Hepatocyte (in vitro differentiated cells): ENCODE data around the gene MBNL1. TPM values are rescaled to one million over a fixed set of nuclear protein-coding genes. Genes with fewer than 3 reads are reported as not detected.

Source experiments
- DNase-seq: peaks from one replicate; pipeline ENCODE4 v3.0.0-alpha.2; 2016; ENCODE audit warnings: low spot score
- H2AFZ ChIP-seq: fragments of 200-600 bp; sonication (generic); 2 replicates; pipeline ENCODE4 v1.6.0; 2016; ENCODE audit warnings: antibody characterized with exemption, mild to moderate bottlenecking
- H3K27ac ChIP-seq: fragments of 200-600 bp; sonication (generic); 2 replicates; pipeline ENCODE4 v1.5.1; 2016; ENCODE audit warnings: mild to moderate bottlenecking
- H3K27me3 ChIP-seq: fragments of 200-600 bp; sonication (generic); 2 replicates; pipeline ENCODE4 v1.6.1; 2016
- H3K36me3 ChIP-seq: fragments of 200-600 bp; sonication (generic); replicated peaks from 2 replicates; pipeline ENCODE4 v1.5.1; 2016; ENCODE audit warnings: low read depth; ENCODE audit not compliant: insufficient read depth
- H3K4me1 ChIP-seq: fragments of 200-600 bp; sonication (generic); 2 replicates; pipeline ENCODE4 v1.5.1; 2016; ENCODE audit warnings: mild to moderate bottlenecking, moderate library complexity; ENCODE audit not compliant: insufficient read depth
- H3K4me2 ChIP-seq: fragments of 200-600 bp; sonication (generic); 2 replicates; pipeline ENCODE4 v1.6.0; 2016
- H3K4me3 ChIP-seq: fragments of 200-600 bp; sonication (generic); 2 replicates; pipeline ENCODE4 v1.5.1; 2016; ENCODE audit warnings: mild to moderate bottlenecking
- H3K79me2 ChIP-seq: fragments of 200-600 bp; sonication (generic); 2 replicates; pipeline ENCODE4 v1.6.0; 2017; ENCODE audit warnings: mild to moderate bottlenecking
- H3K9me2 ChIP-seq: fragments of 200-600 bp; sonication (generic); replicated peaks from 2 replicates; pipeline ENCODE4 v1.6.0; 2017; ENCODE audit warnings: mild to moderate bottlenecking; ENCODE audit not compliant: insufficient read depth
- H3K9me3 ChIP-seq: fragments of 200-600 bp; sonication (generic); 2 replicates; pipeline ENCODE4 v1.5.1; 2016; ENCODE audit warnings: low read depth, mild to moderate bottlenecking
- H4K20me1 ChIP-seq: fragments of 200-600 bp; sonication (generic); 2 replicates; pipeline ENCODE4 v1.6.0; 2016; ENCODE audit warnings: mild to moderate bottlenecking; ENCODE audit not compliant: insufficient read depth, poor library complexity, severe bottlenecking
- CTCF ChIP-seq: fragments of 200-600 bp; sonication (generic); IDR thresholded peaks from 2 replicates; pipeline ENCODE4 v1.5.1; 2016; ENCODE audit warnings: antibody characterized with exemption, mild to moderate bottlenecking; ENCODE audit not compliant: poor library complexity
- EZH2 ChIP-seq: fragments of 200-600 bp; sonication (generic); IDR thresholded peaks from 2 replicates; pipeline ENCODE4 v1.6.1; 2016; ENCODE audit warnings: antibody characterized with exemption, mild to moderate bottlenecking, borderline replicate concordance
- EZH2phosphoT487 ChIP-seq: fragments of 200-600 bp; sonication (generic); IDR thresholded peaks from one replicate; pipeline ENCODE4 v1.6.1; 2018; ENCODE audit warnings: antibody characterized with exemption, mild to moderate bottlenecking, low read depth, moderate library complexity; ENCODE audit not compliant: unreplicated experiment, severe bottlenecking
- WGBS: methylation state at CpG from one replicate; pipeline ENCODE4 v1.1.6; 2016; ENCODE audit warnings: low lambda C conversion rate; ENCODE audit errors: missing lambda C conversion rate; 5-methylcytosine and 5-hydroxymethylcytosine counted together
- polyA plus RNA-seq: library from polyadenylated mRNA; unstranded; fragments of >200 nt; fragmentation: Nextera tagmentation; extraction: Ambion mirVana; gene quantifications from 2 replicates; pipeline ENCODE4 v1.2.1, GENCODE V29; 2016
- total RNA-seq: library from RNA; depleted of rRNA; stranded (reverse); fragments of >200 nt; gene quantifications from 2 replicates; pipeline ENCODE4 v1.2.3, GENCODE V29; 2014

The MBNL1 gene
- total and polyA plus RNA-seq, 2 experiments from 2014 or later, result 20.5 to 104 TPM

- Histone ChIP-seq H3K27me3 (no peaks in the 10 kb centered on the region), H3K4me3 (no peak overlapping the region), H3K4me2 (no peak overlapping the region), H3K4me1 (peaks cover 17% of the 10 kb centered on the region), H2AFZ (no peak overlapping the region), H3K9me2 (no peaks in the 10 kb centered on the region), H3K79me2 (peaks cover 96% of the 10 kb centered on the region), H3K36me3 (no peaks in the 10 kb centered on the region), H3K9me3 (no peaks in the 10 kb centered on the region), H4K20me1 (peaks cover 15% of the 10 kb centered on the region), H3K27ac (no peak overlapping the region)
- TF ChIP-seq EZH2phosphoT487, result no peak
- no peak for TF ChIP-seq EZH2
- TF ChIP-seq CTCF, result no peak
- no peak for DNase-seq
Measured at GRCh38 chr3:152398495-152398894, 129.8 kb downstream of the MBNL1 start.

DNA sequence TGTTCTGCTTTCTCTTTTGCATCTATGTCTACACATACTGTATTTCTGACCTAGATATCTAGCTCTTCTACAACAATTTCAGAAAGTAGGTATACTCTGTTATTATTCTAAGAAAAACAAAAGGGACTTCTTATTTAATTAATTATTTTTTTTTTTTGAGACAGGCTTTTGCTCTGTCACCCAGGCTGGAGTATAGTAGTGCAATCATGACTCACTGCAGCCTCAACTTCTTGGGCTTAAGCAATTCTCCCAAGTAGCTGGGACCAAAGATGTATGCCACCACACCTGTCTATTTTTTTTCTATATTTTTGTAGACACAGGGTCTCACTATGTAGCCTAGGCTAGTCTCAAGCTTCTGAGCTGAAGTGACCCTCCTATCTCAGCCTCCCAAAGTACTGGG lies 130.6 kb downstream of the MBNL1 start:
- no peaks in the 10 kb centered on the region for H3K9me3 ChIP-seq
- peaks cover 14% of the 10 kb centered on the region for H4K20me1 ChIP-seq
- TF ChIP-seq CTCF (no peak), EZH2 (no peak), EZH2phosphoT487 (no peak)
- H3K27me3 ChIP-seq, result no peaks in the 10 kb centered on the region
- no peak overlapping the region for H3K27ac ChIP-seq
- H3K79me2 ChIP-seq, result peaks cover 96% of the 10 kb centered on the region
- no peak overlapping the region for H3K4me2 ChIP-seq
- no peak for DNase-seq
- no peak overlapping the region for H2AFZ ChIP-seq
- H3K9me2 ChIP-seq, result no peaks in the 10 kb centered on the region
- H3K36me3 ChIP-seq, result no peaks in the 10 kb centered on the region
- H3K4me3 ChIP-seq, result no peak overlapping the region
- peaks cover 19% of the 10 kb centered on the region for H3K4me1 ChIP-seq

GRCh38 chr3:152400887-152401286 lies 132.2 kb downstream of the MBNL1 start:
- Histone ChIP-seq H4K20me1 (peaks cover 11% of the 10 kb centered on the region), H3K27ac (no peak overlapping the region), H3K4me3 (no peak overlapping the region), H3K4me1 (peaks cover 30% of the 10 kb centered on the region), H3K4me2 (no peak overlapping the region), H3K79me2 (peaks cover 96% of the 10 kb centered on the region), H2AFZ (no peak overlapping the region), H3K9me2 (no peaks in the 10 kb centered on the region), H3K36me3 (no peaks in the 10 kb centered on the region), H3K27me3 (no peaks in the 10 kb centered on the region), H3K9me3 (no peaks in the 10 kb centered on the region)
- TF ChIP-seq EZH2, result no peak
- no peak for TF ChIP-seq CTCF
- TF ChIP-seq EZH2phosphoT487, result no peak
- DNase-seq, result no peak

GRCh38 chr3:152402695-152403451 lies 134.1 kb downstream of the MBNL1 start:
- Histone ChIP-seq H3K36me3 (no peaks in the 10 kb centered on the region), H3K27ac (peak overlapping the region; percentile 56), H3K79me2 (peaks cover 89% of the 10 kb centered on the region), H3K4me1 (peaks cover 33% of the 10 kb centered on the region), H3K9me3 (no peaks in the 10 kb centered on the region), H3K4me3 (no peak overlapping the region), H3K4me2 (peak overlapping the region; percentile 3), H4K20me1 (peaks cover 11% of the 10 kb centered on the region), H2AFZ (no peak overlapping the region), H3K9me2 (no peaks in the 10 kb centered on the region), H3K27me3 (no peaks in the 10 kb centered on the region)
- 51% methylated on average over 5 of the region's 5 CpGs for WGBS
- TF ChIP-seq EZH2 (no peak), CTCF (no peak)
- no peak for DNase-seq
